Neural progenitor cell (in vitro differentiated cells): Measurements from ENCODE around the gene MRTO4. TPM values are rescaled to one million over a fixed set of nuclear protein-coding genes. Genes with fewer than 3 reads are reported as not detected.
"Not testable (repeated sequence)": the region's sequence is repeated elsewhere in the genome, so short reads cannot be mapped to it uniquely, and the experiment has no call there.

Source experiments
- DNase-seq: peaks from one replicate; pipeline ENCODE4 v3.0.0-alpha.2; 2016; ENCODE audit warnings: low spot score
- H2AFZ ChIP-seq: fragments of 200-600 bp; sonication (generic); replicated peaks from 2 replicates; pipeline ENCODE4 v1.6.1; 2016; ENCODE audit warnings: antibody characterized with exemption
- H3F3A ChIP-seq: fragments of 200-600 bp; sonication (generic); 2 replicates; pipeline ENCODE4 v1.6.1; 2016; ENCODE audit warnings: antibody characterized with exemption, low read depth
- H3K27ac ChIP-seq: fragments of 200-600 bp; sonication (generic); 2 replicates; pipeline ENCODE4 v1.5.1; 2016; ENCODE audit warnings: mild to moderate bottlenecking
- H3K27me3 ChIP-seq: fragments of 200-600 bp; sonication (generic); 2 replicates; pipeline ENCODE4 v1.6.1; 2016; ENCODE audit warnings: mild to moderate bottlenecking, moderate library complexity
- H3K36me3 ChIP-seq: fragments of 200-600 bp; sonication (generic); 2 replicates; pipeline ENCODE4 v1.5.1; 2016
- H3K4me1 ChIP-seq: fragments of 200-600 bp; sonication (generic); 2 replicates; pipeline ENCODE4 v1.6.1; 2016; ENCODE audit warnings: mixed run types
- H3K4me2 ChIP-seq: fragments of 200-600 bp; sonication (generic); 2 replicates; pipeline ENCODE4 v1.6.1; 2016
- H3K4me3 ChIP-seq: fragments of 200-600 bp; sonication (generic); 2 replicates; pipeline ENCODE4 v1.5.1; 2016
- H3K79me2 ChIP-seq: fragments of 200-600 bp; sonication (generic); 2 replicates; pipeline ENCODE4 v1.6.1; 2016; ENCODE audit warnings: low read depth
- H3K9ac ChIP-seq: fragments of 200-600 bp; sonication (generic); 2 replicates; pipeline ENCODE4 v1.6.1; 2016
- H3K9me3 ChIP-seq: fragments of 200-600 bp; sonication (generic); 2 replicates; pipeline ENCODE4 v1.5.1; 2016; ENCODE audit warnings: low read depth
- H4K20me1 ChIP-seq: fragments of 200-600 bp; sonication (generic); 2 replicates; pipeline ENCODE4 v1.6.1; 2016; ENCODE audit warnings: low read depth
- H3K27ac Mint-ChIP-seq: 3 replicates; pipeline ENCODE4 v1.8.0; 2021; ENCODE audit warnings: mixed read lengths
- H3K27me3 Mint-ChIP-seq: 2 replicates; pipeline ENCODE4 v1.8.0; 2022; ENCODE audit warnings: low read depth, mild to moderate bottlenecking, inconsistent platforms, moderate library complexity, mixed read lengths; ENCODE audit not compliant: insufficient read depth
- H3K36me3 Mint-ChIP-seq: 3 replicates; pipeline ENCODE4 v1.8.0; 2021; ENCODE audit warnings: mixed read lengths
- H3K4me1 Mint-ChIP-seq: 3 replicates; pipeline ENCODE4 v1.8.0; 2021; ENCODE audit warnings: mixed read lengths
- H3K4me3 Mint-ChIP-seq: 3 replicates; pipeline ENCODE4 v1.8.0; 2021; ENCODE audit warnings: mild to moderate bottlenecking, moderate library complexity, mixed read lengths
- H3K9me3 Mint-ChIP-seq: 3 replicates; pipeline ENCODE4 v1.8.0; 2020; ENCODE audit warnings: mixed read lengths
- EZH2 ChIP-seq: fragments of 200-600 bp; sonication (generic); IDR thresholded peaks from 2 replicates; pipeline ENCODE4 v1.6.1; 2017; ENCODE audit warnings: antibody characterized with exemption, mild to moderate bottlenecking, moderate library complexity
- EZH2phosphoT487 ChIP-seq: fragments of 200-600 bp; sonication (generic); IDR thresholded peaks from 2 replicates; pipeline ENCODE4 v1.6.1; 2017; ENCODE audit warnings: antibody characterized with exemption
- total RNA-seq: library from RNA; depleted of rRNA; stranded (reverse); fragments of >200 nt; gene quantifications from 2 replicates; pipeline ENCODE4 v1.2.3, GENCODE V29; 2015; ENCODE audit warnings: low replicate concordance
- TF ChIP-seq, protein P1 (sequence below): fragments of 200-600 bp; sonication (generic); IDR thresholded peaks from 2 replicates; pipeline ENCODE4 v1.5.1; 2017; ENCODE audit warnings: antibody characterized with exemption, mild to moderate bottlenecking

MRTO4 gene
- total RNA-seq, 1 donor from 2014 or later, result 23.2 TPM

DNA sequence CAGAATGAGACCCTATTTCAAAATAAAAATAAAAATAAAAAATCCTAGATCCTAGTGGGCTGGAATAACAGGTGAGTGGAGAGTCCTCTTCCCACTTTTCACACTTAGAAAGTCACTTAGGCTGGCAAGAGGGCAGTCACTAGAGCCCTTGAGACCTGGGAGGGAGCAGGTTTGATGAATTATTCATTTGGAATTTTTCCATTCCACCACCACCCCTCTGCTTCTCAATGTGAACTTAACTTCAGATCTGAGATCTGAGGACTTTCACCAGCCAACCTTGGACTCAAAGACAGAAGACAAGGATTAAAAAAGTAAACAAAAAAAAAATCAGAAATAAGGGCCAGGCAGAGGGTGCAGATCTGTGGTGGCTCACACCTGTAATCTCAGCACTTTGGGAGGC lies 20.5 kb downstream of the MRTO4 start:
- Histone ChIP-seq H3F3A (no peaks in the 10 kb centered on the region), H3K27me3 (no peaks in the 10 kb centered on the region), H3K9ac (no peak overlapping the region), H3K4me3 (no peak overlapping the region), H4K20me1 (no peaks in the 10 kb centered on the region), H3K27ac (no peak overlapping the region), H2AFZ (no peak overlapping the region), H3K4me1 (no peaks in the 10 kb centered on the region), H3K79me2 (no peaks in the 10 kb centered on the region), H3K4me2 (no peak overlapping the region), H3K36me3 (no peaks in the 10 kb centered on the region), H3K9me3 (no peaks in the 10 kb centered on the region)
- Mint-ChIP-seq H3K9me3 (no peaks in the 10 kb centered on the region), H3K27ac (no peak overlapping the region), H3K36me3 (peaks cover 2% of the 10 kb centered on the region), H3K4me1 (no peaks in the 10 kb centered on the region), H3K4me3 (no peak overlapping the region), H3K27me3 (no peaks in the 10 kb centered on the region)
- TF ChIP-seq EZH2phosphoT487, result no peak
- TF ChIP-seq EZH2, result no peak
- TF ChIP-seq, protein P1, sequence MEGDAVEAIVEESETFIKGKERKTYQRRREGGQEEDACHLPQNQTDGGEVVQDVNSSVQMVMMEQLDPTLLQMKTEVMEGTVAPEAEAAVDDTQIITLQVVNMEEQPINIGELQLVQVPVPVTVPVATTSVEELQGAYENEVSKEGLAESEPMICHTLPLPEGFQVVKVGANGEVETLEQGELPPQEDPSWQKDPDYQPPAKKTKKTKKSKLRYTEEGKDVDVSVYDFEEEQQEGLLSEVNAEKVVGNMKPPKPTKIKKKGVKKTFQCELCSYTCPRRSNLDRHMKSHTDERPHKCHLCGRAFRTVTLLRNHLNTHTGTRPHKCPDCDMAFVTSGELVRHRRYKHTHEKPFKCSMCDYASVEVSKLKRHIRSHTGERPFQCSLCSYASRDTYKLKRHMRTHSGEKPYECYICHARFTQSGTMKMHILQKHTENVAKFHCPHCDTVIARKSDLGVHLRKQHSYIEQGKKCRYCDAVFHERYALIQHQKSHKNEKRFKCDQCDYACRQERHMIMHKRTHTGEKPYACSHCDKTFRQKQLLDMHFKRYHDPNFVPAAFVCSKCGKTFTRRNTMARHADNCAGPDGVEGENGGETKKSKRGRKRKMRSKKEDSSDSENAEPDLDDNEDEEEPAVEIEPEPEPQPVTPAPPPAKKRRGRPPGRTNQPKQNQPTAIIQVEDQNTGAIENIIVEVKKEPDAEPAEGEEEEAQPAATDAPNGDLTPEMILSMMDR, result no peak
- no peak for DNase-seq

DNA sequence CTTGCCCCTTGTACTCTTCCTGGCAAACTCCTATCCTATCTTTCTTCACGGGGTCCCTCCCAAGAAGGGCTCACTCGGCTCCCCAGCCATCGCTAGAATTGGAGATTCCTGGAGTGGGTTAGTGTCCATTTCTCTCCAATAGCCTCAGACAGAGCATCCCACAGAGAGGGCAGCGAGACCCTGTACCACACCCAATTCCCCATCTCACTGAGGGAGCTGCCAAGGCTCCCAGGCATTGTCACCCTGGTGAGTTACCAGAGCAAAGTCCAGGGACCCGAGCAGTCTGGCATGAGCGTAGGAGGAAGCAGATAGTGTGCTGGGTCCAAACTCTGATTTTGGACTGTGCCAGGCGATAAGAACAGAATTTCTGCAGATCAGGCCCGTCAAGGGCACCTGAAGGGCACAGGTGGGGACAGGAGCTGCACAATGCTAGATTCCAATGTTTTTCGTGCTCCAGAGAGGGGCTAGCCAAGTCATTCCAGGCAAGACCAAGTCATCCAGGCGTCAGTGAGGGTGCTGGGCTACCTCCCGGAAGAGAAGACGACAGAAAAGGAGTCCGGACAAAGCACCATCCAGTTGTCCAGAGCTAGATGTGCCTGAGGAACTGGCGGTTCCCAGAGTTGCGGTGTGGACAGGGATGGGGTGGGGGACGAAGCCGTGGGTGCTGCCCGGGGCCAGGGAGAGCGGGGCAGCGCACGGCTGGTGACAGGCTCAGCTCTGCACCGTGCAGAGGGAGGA lies 21.7 kb downstream of the MRTO4 start:
- Histone ChIP-seq H3K36me3 (no peaks in the 10 kb centered on the region), H3K27me3 (no peaks in the 10 kb centered on the region), H3K4me2 (no peak overlapping the region), H3F3A (no peaks in the 10 kb centered on the region), H3K79me2 (no peaks in the 10 kb centered on the region), H3K9me3 (no peaks in the 10 kb centered on the region), H4K20me1 (no peaks in the 10 kb centered on the region), H2AFZ (no peak overlapping the region), H3K4me3 (no peak overlapping the region), H3K9ac (no peak overlapping the region), H3K4me1 (no peaks in the 10 kb centered on the region), H3K27ac (no peak overlapping the region)
- Mint-ChIP-seq H3K4me1 (no peaks in the 10 kb centered on the region), H3K27me3 (no peaks in the 10 kb centered on the region), H3K27ac (no peak overlapping the region), H3K9me3 (no peaks in the 10 kb centered on the region), H3K4me3 (no peak overlapping the region), H3K36me3 (peaks cover 2% of the 10 kb centered on the region)
- no peak for TF ChIP-seq EZH2phosphoT487
- no peak for DNase-seq

DNA sequence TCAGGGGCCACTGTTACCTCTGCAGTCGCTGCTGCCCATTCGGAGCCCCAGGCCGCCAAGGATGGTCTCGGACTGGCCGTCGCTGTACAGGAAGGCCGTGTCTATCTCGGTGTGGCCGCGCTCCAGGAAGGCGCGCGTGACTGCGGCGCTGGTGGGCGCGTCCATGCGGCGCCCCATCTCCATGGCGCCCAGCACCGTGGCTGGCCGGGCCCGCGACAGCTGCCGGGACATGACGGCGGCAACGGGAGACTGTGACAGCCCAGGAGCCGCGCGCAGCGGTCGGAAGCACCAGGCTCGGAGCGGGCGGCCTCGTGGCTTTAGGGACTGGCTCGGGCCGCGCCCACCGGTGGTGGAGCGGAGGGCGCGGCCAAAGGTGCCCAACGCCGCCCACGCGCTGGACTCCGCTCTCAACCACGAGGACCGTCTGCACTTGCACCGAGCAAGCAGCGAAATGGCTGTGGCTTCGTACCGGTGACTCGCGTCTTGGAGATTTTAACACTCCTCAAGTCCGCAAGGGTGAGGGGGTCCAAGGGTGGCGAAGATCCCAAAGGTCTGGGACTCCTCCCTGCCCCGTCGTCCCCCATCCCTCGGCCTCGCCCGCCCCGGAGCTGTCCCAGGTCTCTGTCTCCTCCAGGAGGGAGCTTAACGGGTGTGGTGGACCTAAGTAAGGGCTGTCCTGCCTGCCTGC lies 22.4 kb downstream of the MRTO4 start:
- not testable (repeated sequence) for H3K4me3 ChIP-seq, H2AFZ ChIP-seq

DNA sequence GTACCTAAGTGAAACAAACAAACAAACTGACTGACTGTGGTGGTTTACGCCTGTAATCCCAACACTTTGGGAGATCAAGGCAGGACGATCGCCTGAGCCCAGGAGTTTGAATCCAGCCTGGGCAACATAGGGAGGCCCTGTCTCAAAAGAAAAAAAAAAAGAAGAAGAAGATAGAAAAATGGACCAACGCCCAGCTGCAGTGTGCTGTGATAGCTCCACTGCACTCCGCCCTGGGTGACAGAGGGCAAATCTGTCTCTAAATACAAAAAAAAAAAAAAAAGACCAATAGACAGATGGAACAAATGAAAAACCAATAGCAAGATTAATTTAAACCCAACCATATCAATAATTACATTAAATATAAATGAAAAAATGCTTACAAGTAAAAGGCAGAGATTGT lies 23.0 kb downstream of the MRTO4 start:
- Histone ChIP-seq H3F3A (no peaks in the 10 kb centered on the region), H2AFZ (no peak overlapping the region), H3K36me3 (no peaks in the 10 kb centered on the region), H3K4me1 (no peaks in the 10 kb centered on the region), H3K27ac (no peak overlapping the region), H3K9me3 (no peaks in the 10 kb centered on the region), H3K27me3 (no peaks in the 10 kb centered on the region), H3K79me2 (no peaks in the 10 kb centered on the region), H3K4me2 (no peak overlapping the region), H3K4me3 (no peak overlapping the region), H3K9ac (no peak overlapping the region), H4K20me1 (no peaks in the 10 kb centered on the region)
- no peaks in the 10 kb centered on the region for H3K9me3 Mint-ChIP-seq
- H3K27me3 Mint-ChIP-seq, result no peaks in the 10 kb centered on the region
- no peak for DNase-seq
- H3K27ac Mint-ChIP-seq, result no peak overlapping the region
- TF ChIP-seq EZH2phosphoT487 (no peak), EZH2 (no peak)
- TF ChIP-seq, protein P1, result no peak
- no peak overlapping the region for H3K4me3 Mint-ChIP-seq
- no peaks in the 10 kb centered on the region for H3K4me1 Mint-ChIP-seq
- H3K36me3 Mint-ChIP-seq, result peaks cover 2% of the 10 kb centered on the region

More for the DNA sequence above, 22.4 kb downstream of the MRTO4 start:
- not testable (repeated sequence) for H3K36me3 Mint-ChIP-seq, H3K27ac ChIP-seq, H3K4me3 Mint-ChIP-seq, H3K9me3 Mint-ChIP-seq, DNase-seq, H3K4me1 Mint-ChIP-seq, H3K4me2 ChIP-seq, H3K9me3 ChIP-seq, H3K27me3 Mint-ChIP-seq, H4K20me1 ChIP-seq, H3K9ac ChIP-seq, H3K27me3 ChIP-seq, H3F3A ChIP-seq, H3K79me2 ChIP-seq, H3K36me3 ChIP-seq, H3K4me1 ChIP-seq, H3K27ac Mint-ChIP-seq
